ENCODE results near the gene MYO6. TPM values are rescaled to one million over a fixed set of nuclear protein-coding genes. Genes with fewer than 3 reads are reported as not detected.

Gene MYO6
- total and polyA plus RNA-seq, 2 of the 8 experiments (the other 6 are each of a cell fraction or from before 2014, with no cell fraction given): 8.3 to 21.9 TPM

- no peak overlapping the region for H3K23ac ChIP-seq (ENCODE audit: insufficient read length)
- H3K27ac ChIP-seq (ENCODE audit: low read depth, low read length): no peak overlapping the region
- H3K79me2 ChIP-seq (ENCODE audit: control insufficient read depth in 1 of 2, insufficient read depth in 2 of 2, low read length in 2 of 2): no peaks in the 10 kb centered on the region
- no peak overlapping the region for H2BK5ac ChIP-seq (ENCODE audit: low read depth, low read length)
- no peaks in the 10 kb centered on the region for H3K23me2 ChIP-seq (ENCODE audit: low read depth, low read length)
- H4K8ac ChIP-seq (ENCODE audit: extremely low read depth, insufficient read depth, low read length): no peak overlapping the region
- no peak overlapping the region for H2BK12ac ChIP-seq (ENCODE audit: low read depth, low read length)
- H3K79me1 ChIP-seq (ENCODE audit: low read depth, low read length): no peaks in the 10 kb centered on the region
- H3K18ac ChIP-seq (ENCODE audit: extremely low read depth, low read length): no peak overlapping the region
- H3K56ac ChIP-seq (replicated peaks; ENCODE audit: insufficient read length, low read depth, low read length): no peak overlapping the region
- H2AFZ ChIP-seq (ENCODE audit: low read length): no peak overlapping the region
- H2AK5ac ChIP-seq (ENCODE audit: low read depth, low read length): no peak overlapping the region
- 89% methylated on average over 2 of the region's 2 CpGs; no CpG with 5 or more reads in 1 of the 2 experiments for WGBS, 2 experiments (ENCODE audit: extremely low coverage in 1 of 2, insufficient coverage in 1 of 2, insufficient read length in 1 of 2, insufficient replicate concordance in 2 of 2, low coverage in 1 of 2, low lambda C conversion rate in 2 of 2, missing lambda C conversion rate in 1 of 2)
- H3K36me3 ChIP-seq (ENCODE audit: control insufficient read depth in 2 of 4, insufficient read depth in 4 of 4, low read length in 3 of 4): no peaks in the 10 kb centered on the region
- no peaks in the 10 kb centered on the region for H4K20me1 ChIP-seq (replicated peaks in 1 of 2; ENCODE audit: control insufficient read depth in 1 of 2, insufficient read depth in 2 of 2, low read length in 2 of 2)
- DNase-seq (ENCODE audit: low read depth in 1 of 2, low spot score in 2 of 2) (no peak), FAIRE-seq (no peak)
- no peak overlapping the region for H3K14ac ChIP-seq (ENCODE audit: insufficient read length)
- no peak overlapping the region for H2BK120ac ChIP-seq (replicated peaks; ENCODE audit: low read depth, low read length)
- H3K4me2 ChIP-seq (ENCODE audit: insufficient read depth in 1 of 2, low read depth in 2 of 2, low read length in 2 of 2): no peak overlapping the region
- no peak overlapping the region for H2BK15ac ChIP-seq (ENCODE audit: low read length)
- H4K91ac ChIP-seq (replicated peaks; ENCODE audit: insufficient read length, low read length): no peak overlapping the region
- no peak overlapping the region for H3K4me3 ChIP-seq (ENCODE audit: extremely low read depth in 1 of 4, insufficient read depth in 2 of 4, low read depth in 3 of 4, low read length in 4 of 4)
- TF ChIP-seq SP1 (IDR thresholded peaks at IDR 0.05; ENCODE audit: low read depth, low read length): no peak
- no peak for TF ChIP-seq SRF (IDR thresholded peaks at IDR 0.05; ENCODE audit: low read depth, low read length)
- TF ChIP-seq NRF1 (IDR thresholded peaks at IDR 0.05; ENCODE audit: low read depth, low read length): no peak
- TF ChIP-seq JUND (IDR thresholded peaks at IDR 0.05; ENCODE audit: low read length): no peak
- TF ChIP-seq CBX5 (IDR thresholded peaks at IDR 0.05; ENCODE audit: low read depth, low read length): no peak
- no peak for TF ChIP-seq SAP30 (IDR thresholded peaks at IDR 0.05; ENCODE audit: insufficient read depth, insufficient replicate concordance, low read length)
- TF ChIP-seq CHD1 (IDR thresholded peaks at IDR 0.05; ENCODE audit: low read depth, low read length): no peak
- no peak for TF ChIP-seq CTBP2 (IDR thresholded peaks at IDR 0.05; ENCODE audit: borderline replicate concordance, insufficient read depth, insufficient read length, low read length)
- no peak for TF ChIP-seq BCL11A (IDR thresholded peaks at IDR 0.05; ENCODE audit: low read depth in 2 of 2, low read length in 2 of 2)
- no peak for TF ChIP-seq PHF8 (conservative IDR thresholded peaks at IDR 0.05; ENCODE audit: low read depth, low read length)
- TF ChIP-seq RAD21 (IDR thresholded peaks at IDR 0.05 in 1 of 2, conservative IDR thresholded peaks at IDR 0.05 in 1 of 2; ENCODE audit: low read depth in 2 of 2, low read length in 2 of 2): no peak
- TF ChIP-seq JUN (IDR thresholded peaks at IDR 0.05; ENCODE audit: low read depth, low read length): no peak
- TF ChIP-seq SIN3A (conservative IDR thresholded peaks at IDR 0.05 in 1 of 2, IDR thresholded peaks at IDR 0.05 in 1 of 2; ENCODE audit: low read depth in 1 of 2, low read length in 2 of 2): no peak
- no peak for TF ChIP-seq SIRT6 (IDR thresholded peaks at IDR 0.05; ENCODE audit: low read length)
- no peak overlapping the region for H2BK20ac ChIP-seq (ENCODE audit: low read length)
- peaks cover 0 to 9% (median 2%) of the 10 kb centered on the region in 4 experiments; a peak in 3 of 7 replicates for H3K27me3 ChIP-seq (replicated peaks in 1 of 4; ENCODE audit: control insufficient read depth in 3 of 4, extremely low read depth in 1 of 4, insufficient read depth in 3 of 4, low read length in 3 of 4)
- no peak overlapping the region for H3K4ac ChIP-seq (replicated peaks; ENCODE audit: insufficient read length, low read depth, low read length)
- H3K9me3 ChIP-seq (ENCODE audit: insufficient read depth in 2 of 2, low read depth in 1 of 2, low read length in 1 of 2): no peaks in the 10 kb centered on the region
- no peak overlapping the region for H3K9ac ChIP-seq (replicated peaks in 1 of 4; ENCODE audit: extremely low read depth in 1 of 4, low read depth in 3 of 4, low read length in 3 of 4)
- H4K5ac ChIP-seq (ENCODE audit: insufficient read length, low read depth, low read length): no peak overlapping the region
- peaks cover 0 to 2% (median 0%) of the 10 kb centered on the region in 4 experiments; a peak in 2 of 7 replicates for H3K4me1 ChIP-seq (replicated peaks in 1 of 4; ENCODE audit: control insufficient read depth in 3 of 4, insufficient read depth in 4 of 4, low read length in 3 of 4)
- CTCF ChIA-PET (ENCODE audit: partially characterized antibody): no interaction called here
- POLR2A ChIA-PET (ENCODE audit: partially characterized antibody): no interaction called here
Observed at GRCh38 chr6:75937846-75938245, 188.8 kb downstream of the MYO6 start.

Measured in H1 (cell line).